BLaER1 treated with 17β-estradiol and CSF1 and Interleukin-3, amounts not matched to agents 10 nM and 100 nM (cell line): ENCODE results near the gene PRSS33.

ENCODE experiments used
- H3K27ac ChIP-seq, 11 experiments: shearing (Covaris generic); formaldehyde crosslinking; 2 replicates each; pipeline ENCODE4 v1.8.1; 2022
- H3K27me3 ChIP-seq, 11 experiments: shearing (Covaris generic); formaldehyde crosslinking; 2 replicates each; pipeline ENCODE4 v1.8.1; 2022
- H3K36me3 ChIP-seq, 11 experiments: shearing (Covaris generic); formaldehyde crosslinking; 2 replicates each; pipeline ENCODE4 v1.8.1; 2022
- H3K4me1 ChIP-seq, 10 experiments: shearing (Covaris generic); formaldehyde crosslinking; 2 replicates each; pipeline ENCODE4 v1.8.1; 2022
- H3K4me2 ChIP-seq, 11 experiments: shearing (Covaris generic); formaldehyde crosslinking; 2 replicates each; pipeline ENCODE4 v1.8.1; 2022
- H3K4me3 ChIP-seq, 10 experiments: shearing (Covaris generic); formaldehyde crosslinking; 2 replicates each; pipeline ENCODE4 v1.8.1; 2022
- H3K9ac ChIP-seq, 11 experiments: shearing (Covaris generic); formaldehyde crosslinking; 2 replicates each; pipeline ENCODE4 v1.8.1; 2022
- H3K9me3 ChIP-seq, 11 experiments: shearing (Covaris generic); formaldehyde crosslinking; replicated peaks in 1 of 11; 2 replicates each; pipeline ENCODE4 v1.8.1; 2022
- H4K20me1 ChIP-seq, 11 experiments: shearing (Covaris generic); formaldehyde crosslinking; 2 replicates each; pipeline ENCODE4 v1.8.1; 2022
- Cebpa-rat ChIP-seq, 11 experiments: shearing (Covaris generic); IDR thresholded peaks; 2 replicates each; pipeline ENCODE4 v1.8.1; 2022

The PRSS33 gene

GRCh38 chr16:2795395-2796143, 8.2 kb upstream of the PRSS33 start:
- Histone ChIP-seq H3K4me1 (peaks cover 0 to 33% (median 0%) of the 10 kb centered on the region in 10 experiments; a peak in 10 of 20 replicates), H3K27me3 (no peaks in the 10 kb centered on the region), H3K9me3 (peaks cover 0 to 5% (median 0%) of the 10 kb centered on the region in 11 experiments; a peak in 1 of 22 replicates), H4K20me1 (no peaks in the 10 kb centered on the region), H3K36me3 (no peaks in the 10 kb centered on the region), H3K4me2 (peak overlapping the region in 3 of 11 experiments; percentile 8 to 40 (median 25); a peak in 5 of 22 replicates), H3K4me3 (no peak overlapping the region), H3K27ac (peak overlapping the region in 2 of 11 experiments; percentile 27 to 49; a peak in 3 of 22 replicates), H3K9ac (no peak overlapping the region)
- TF ChIP-seq Cebpa-rat (IDR thresholded peaks at IDR 0.05), result no peak

- peaks cover 0 to 33% (median 1%) of the 10 kb centered on the region in 10 experiments; a peak in 11 of 20 replicates for H3K4me1 ChIP-seq
- H3K27ac ChIP-seq, result no peak overlapping the region; a peak in 1 of 22 replicates
- no peaks in the 10 kb centered on the region for H4K20me1 ChIP-seq
- TF ChIP-seq Cebpa-rat (IDR thresholded peaks at IDR 0.05), result no peak
- no peak overlapping the region for H3K9ac ChIP-seq
- peaks cover 0 to 5% (median 0%) of the 10 kb centered on the region in 11 experiments; a peak in 1 of 22 replicates for H3K9me3 ChIP-seq
- H3K36me3 ChIP-seq, result no peaks in the 10 kb centered on the region
- H3K4me3 ChIP-seq, result no peak overlapping the region
- peaks cover 0 to 2% (median 0%) of the 10 kb centered on the region in 11 experiments; a peak in 2 of 22 replicates for H3K27me3 ChIP-seq
- no peak overlapping the region for H3K4me2 ChIP-seq
These were observed 5.6 kb upstream of the PRSS33 start for GRCh38 chr16:2792940-2793339.

GRCh38 chr16:2791174-2791573, 3.8 kb upstream of the PRSS33 start:
- no peak for TF ChIP-seq Cebpa-rat (IDR thresholded peaks at IDR 0.05)
- H3K36me3 ChIP-seq, result no peaks in the 10 kb centered on the region
- H3K9me3 ChIP-seq, result no peaks in the 10 kb centered on the region
- no peak overlapping the region for H3K9ac ChIP-seq
- H3K4me1 ChIP-seq, result peaks cover 0 to 31% (median 3%) of the 10 kb centered on the region in 10 experiments; a peak in 12 of 20 replicates
- H3K27ac ChIP-seq, result no peak overlapping the region
- H3K4me3 ChIP-seq, result no peak overlapping the region
- no peaks in the 10 kb centered on the region for H4K20me1 ChIP-seq
- peaks cover 3 to 9% (median 5%) of the 10 kb centered on the region in 11 experiments; a peak in 21 of 22 replicates for H3K27me3 ChIP-seq
- H3K4me2 ChIP-seq, result no peak overlapping the region

GRCh38 chr16:2790631-2791030, 3.3 kb upstream of the PRSS33 start:
- Histone ChIP-seq H3K9me3 (no peaks in the 10 kb centered on the region), H3K27me3 (peaks cover 9 to 14% (median 10%) of the 10 kb centered on the region in 11 experiments), H3K9ac (no peak overlapping the region), H3K27ac (no peak overlapping the region), H3K4me3 (no peak overlapping the region), H3K4me2 (no peak overlapping the region), H3K36me3 (no peaks in the 10 kb centered on the region), H4K20me1 (0 out of 22 replicates have a peak, but pooled peaks cover 0 to 2% (median 0%) of the 10 kb centered on the region in 11 experiments), H3K4me1 (peaks cover 0 to 26% (median 3%) of the 10 kb centered on the region in 10 experiments; a peak in 12 of 20 replicates)
- no peak for TF ChIP-seq Cebpa-rat (IDR thresholded peaks at IDR 0.05)

- 0 out of 22 replicates have a peak, but pooled peaks cover 0 to 2% (median 0%) of the 10 kb centered on the region in 11 experiments for H4K20me1 ChIP-seq
- no peaks in the 10 kb centered on the region for H3K9me3 ChIP-seq
- no peak overlapping the region for H3K9ac ChIP-seq
- TF ChIP-seq Cebpa-rat (IDR thresholded peaks at IDR 0.05), result no peak
- H3K4me1 ChIP-seq, result peaks cover 0 to 8% (median 6%) of the 10 kb centered on the region in 10 experiments; a peak in 11 of 20 replicates
- no peak overlapping the region for H3K4me2 ChIP-seq
- no peak overlapping the region for H3K27ac ChIP-seq
- H3K36me3 ChIP-seq, result no peaks in the 10 kb centered on the region
- H3K4me3 ChIP-seq, result no peak overlapping the region
- peaks cover 21 to 33% (median 28%) of the 10 kb centered on the region in 11 experiments for H3K27me3 ChIP-seq
These were observed 601 bp upstream of the PRSS33 start for GRCh38 chr16:2787961-2788360.

- Histone ChIP-seq H4K20me1 (0 out of 22 replicates have a peak, but pooled peaks cover 0 to 2% (median 0%) of the 10 kb centered on the region in 11 experiments), H3K27me3 (peaks cover 21 to 33% (median 28%) of the 10 kb centered on the region in 11 experiments), H3K9me3 (no peaks in the 10 kb centered on the region), H3K27ac (no peak overlapping the region), H3K4me3 (no peak overlapping the region), H3K36me3 (no peaks in the 10 kb centered on the region), H3K9ac (no peak overlapping the region), H3K4me2 (no peak overlapping the region), H3K4me1 (peaks cover 0 to 8% (median 5%) of the 10 kb centered on the region in 10 experiments; a peak in 9 of 20 replicates)
- no peak for TF ChIP-seq Cebpa-rat (IDR thresholded peaks at IDR 0.05)
These were observed 571 bp downstream of the PRSS33 start for GRCh38 chr16:2786826-2787151.

GRCh38 chr16:2786061-2786825, 1.1 kb downstream of the PRSS33 start:
- Histone ChIP-seq H3K27me3 (peaks cover 21 to 33% (median 28%) of the 10 kb centered on the region in 11 experiments), H3K4me3 (no peak overlapping the region), H4K20me1 (0 out of 22 replicates have a peak, but pooled peaks cover 0 to 2% (median 0%) of the 10 kb centered on the region in 11 experiments), H3K27ac (no peak overlapping the region), H3K9me3 (no peaks in the 10 kb centered on the region), H3K4me2 (no peak overlapping the region), H3K9ac (no peak overlapping the region), H3K4me1 (peaks cover 0 to 8% (median 5%) of the 10 kb centered on the region in 10 experiments; a peak in 9 of 20 replicates), H3K36me3 (no peaks in the 10 kb centered on the region)
- no peak for TF ChIP-seq Cebpa-rat (IDR thresholded peaks at IDR 0.05)

- H3K4me2 ChIP-seq, result peak overlapping the region in 9 of 11 experiments; percentile 10 to 57 (median 32); a peak in 10 of 22 replicates
- TF ChIP-seq Cebpa-rat (IDR thresholded peaks at IDR 0.05), result no peak
- H3K27ac ChIP-seq, result no peak overlapping the region
- 0 out of 22 replicates have a peak, but pooled peaks cover 0 to 2% (median 0%) of the 10 kb centered on the region in 11 experiments for H4K20me1 ChIP-seq
- peaks cover 21 to 33% (median 28%) of the 10 kb centered on the region in 11 experiments for H3K27me3 ChIP-seq
- H3K4me1 ChIP-seq, result peaks cover 0 to 10% (median 5%) of the 10 kb centered on the region in 10 experiments; a peak in 9 of 20 replicates
- no peak overlapping the region for H3K4me3 ChIP-seq
- no peak overlapping the region; a peak in 1 of 22 replicates for H3K9ac ChIP-seq
- H3K36me3 ChIP-seq, result no peaks in the 10 kb centered on the region
- H3K9me3 ChIP-seq, result no peaks in the 10 kb centered on the region
These were observed 2.0 kb downstream of the PRSS33 start for GRCh38 chr16:2785101-2785991.
